22Rv1 (cell line): Measurements from ENCODE around the gene HCN3.

Experiments used
- ZFX ChIP-seq: fragments of 450-650 bp; IDR thresholded peaks from 2 replicates; pipeline ENCODE4 v1.6.1; 2017; ENCODE audit warnings: antibody characterized with exemption, borderline replicate concordance
- TF ChIP-seq, protein P1 (sequence below): fragments of 450-650 bp; IDR thresholded peaks from 2 replicates; pipeline ENCODE4 v1.5.1; 2017; ENCODE audit warnings: mild to moderate bottlenecking

DNA sequence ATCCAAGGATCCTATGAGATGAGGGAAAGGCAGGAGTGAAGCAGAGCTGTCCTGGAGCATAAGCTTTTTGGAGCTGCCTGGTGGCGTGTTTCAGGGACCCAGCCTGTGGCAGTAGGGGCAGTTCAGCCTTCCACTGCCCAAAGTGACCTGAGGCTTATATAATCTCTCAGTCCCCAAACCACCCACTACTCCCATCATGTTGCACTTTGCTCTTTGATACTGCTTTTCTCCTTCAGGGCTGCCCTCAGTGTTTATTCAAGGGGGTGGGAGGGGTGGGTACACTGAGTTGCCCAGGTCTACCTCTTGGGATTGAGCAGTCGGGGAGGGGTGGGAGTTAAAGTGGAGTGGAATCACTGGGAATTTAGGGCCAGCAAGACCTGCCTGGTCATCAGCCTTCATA is 9.3 kb downstream of the HCN3 start:
- TF ChIP-seq, protein P1, sequence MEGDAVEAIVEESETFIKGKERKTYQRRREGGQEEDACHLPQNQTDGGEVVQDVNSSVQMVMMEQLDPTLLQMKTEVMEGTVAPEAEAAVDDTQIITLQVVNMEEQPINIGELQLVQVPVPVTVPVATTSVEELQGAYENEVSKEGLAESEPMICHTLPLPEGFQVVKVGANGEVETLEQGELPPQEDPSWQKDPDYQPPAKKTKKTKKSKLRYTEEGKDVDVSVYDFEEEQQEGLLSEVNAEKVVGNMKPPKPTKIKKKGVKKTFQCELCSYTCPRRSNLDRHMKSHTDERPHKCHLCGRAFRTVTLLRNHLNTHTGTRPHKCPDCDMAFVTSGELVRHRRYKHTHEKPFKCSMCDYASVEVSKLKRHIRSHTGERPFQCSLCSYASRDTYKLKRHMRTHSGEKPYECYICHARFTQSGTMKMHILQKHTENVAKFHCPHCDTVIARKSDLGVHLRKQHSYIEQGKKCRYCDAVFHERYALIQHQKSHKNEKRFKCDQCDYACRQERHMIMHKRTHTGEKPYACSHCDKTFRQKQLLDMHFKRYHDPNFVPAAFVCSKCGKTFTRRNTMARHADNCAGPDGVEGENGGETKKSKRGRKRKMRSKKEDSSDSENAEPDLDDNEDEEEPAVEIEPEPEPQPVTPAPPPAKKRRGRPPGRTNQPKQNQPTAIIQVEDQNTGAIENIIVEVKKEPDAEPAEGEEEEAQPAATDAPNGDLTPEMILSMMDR, result no peak
- TF ChIP-seq ZFX, result no peak
